ENCODE data around the gene MYORG.

Gene MYORG

GRCh38 chr9:34376596-34377403 lies at the start of gene MYORG:
Gene MYORG, minus strand, starts transcription at chr9:34376898. Its CDS starts 3,955 bp downstream, at chr9:34372943.
- DNase-seq = peak; percentile 96

- no peak for DNase-seq
These were observed 43.2 kb upstream of the MYORG start for GRCh38 chr9:34419716-34420504.

GRCh38 chr9:34417734-34418133 lies 41.0 kb upstream of the MYORG start:
- no peak for DNase-seq

- DNase-seq = no peak
These were observed 36.6 kb upstream of the MYORG start for GRCh38 chr9:34413231-34413852.

- DNase-seq = no peak
These were observed 35.6 kb upstream of the MYORG start for GRCh38 chr9:34412336-34412735.

- no peak for DNase-seq
These were observed 32.5 kb upstream of the MYORG start for GRCh38 chr9:34409154-34409553.

- no peak for DNase-seq
These were observed 31.5 kb upstream of the MYORG start for GRCh38 chr9:34408173-34408572.

- no peak for DNase-seq
These were observed 29.5 kb upstream of the MYORG start for GRCh38 chr9:34406219-34406618.

GRCh38 chr9:34405719-34406118 lies 29.0 kb upstream of the MYORG start:
- no peak for DNase-seq

- peak; percentile 25 for DNase-seq
These were observed 27.1 kb upstream of the MYORG start for GRCh38 chr9:34403554-34404380.

GRCh38 chr9:34400686-34401602 lies 24.2 kb upstream of the MYORG start:
- no peak for DNase-seq

- DNase-seq = no peak
These were observed 23.6 kb upstream of the MYORG start for GRCh38 chr9:34400275-34400674.

- no peak for DNase-seq
These were observed 23.0 kb upstream of the MYORG start for GRCh38 chr9:34399729-34400128.

GRCh38 chr9:34398875-34399274 lies 22.2 kb upstream of the MYORG start:
- DNase-seq = no peak

GRCh38 chr9:34396276-34397214 lies 19.8 kb upstream of the MYORG start:
- no peak for DNase-seq

- no peak for DNase-seq
These were observed 15.8 kb upstream of the MYORG start for GRCh38 chr9:34392511-34392910.

GRCh38 chr9:34387239-34387638 lies 10.5 kb upstream of the MYORG start:
- no peak for DNase-seq

- DNase-seq = no peak
These were observed 10.0 kb upstream of the MYORG start for GRCh38 chr9:34386656-34387055.

- no peak for DNase-seq
These were observed 9.0 kb upstream of the MYORG start for GRCh38 chr9:34385561-34386230.

Measured in NCI-H526 treated with DMSO at 0.1 percent for 48 hours (cell line).